ENCODE measurements around the gene CARNS1. TPM values are rescaled to one million over a fixed set of nuclear protein-coding genes. Genes with fewer than 3 reads are reported as not detected.

The CARNS1 gene
- total RNA-seq, 1 donor from 2014 or later: 2.7 TPM

DNA sequence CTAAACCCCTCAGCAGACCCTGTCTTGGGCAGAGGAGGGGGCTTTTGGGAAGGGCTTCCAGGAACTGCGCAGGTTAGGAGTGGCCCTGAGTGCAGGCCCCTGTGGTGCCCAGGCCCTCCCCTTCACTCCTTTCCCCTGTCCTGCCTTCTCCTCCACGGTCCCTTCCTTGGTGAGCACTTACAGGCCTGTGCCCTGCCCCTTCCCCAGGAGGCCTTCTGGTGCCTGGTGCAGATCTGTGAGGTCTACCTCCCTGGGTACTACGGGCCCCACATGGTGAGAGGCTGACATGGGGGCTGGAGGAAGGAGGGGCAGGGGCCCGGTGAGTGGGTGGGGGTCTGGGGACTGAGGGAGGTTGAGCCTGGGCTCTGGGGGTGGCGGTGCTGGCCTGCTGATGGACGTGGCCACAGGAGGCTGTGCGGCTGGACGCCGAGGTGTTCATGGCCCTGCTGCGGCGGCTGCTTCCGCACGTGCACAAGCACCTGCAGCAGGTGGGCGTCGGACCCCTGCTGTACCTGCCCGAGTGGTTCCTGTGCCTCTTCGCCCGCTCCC lies 9.0 kb upstream of the CARNS1 start:
- Histone ChIP-seq H3K9me3 (no peaks in the 10 kb centered on the region), H3K36me3 (no peaks in the 10 kb centered on the region), H3K27me3 (no peaks in the 10 kb centered on the region), H3K27ac (peak overlapping the region; percentile 36), H3K4me1 (peaks cover 25% of the 10 kb centered on the region), H3K4me3 (no peak overlapping the region)
- ATAC-seq (no peak), DNase-seq (no peak)
- intact Hi-C loops (cut with DNase I): loop anchor here (10.0 kb wide), 1 partner anchor 98 kb away; the partner anchor contains the start of genes CDK2AP2 and PITPNM1
- TF ChIP-seq, protein P1, sequence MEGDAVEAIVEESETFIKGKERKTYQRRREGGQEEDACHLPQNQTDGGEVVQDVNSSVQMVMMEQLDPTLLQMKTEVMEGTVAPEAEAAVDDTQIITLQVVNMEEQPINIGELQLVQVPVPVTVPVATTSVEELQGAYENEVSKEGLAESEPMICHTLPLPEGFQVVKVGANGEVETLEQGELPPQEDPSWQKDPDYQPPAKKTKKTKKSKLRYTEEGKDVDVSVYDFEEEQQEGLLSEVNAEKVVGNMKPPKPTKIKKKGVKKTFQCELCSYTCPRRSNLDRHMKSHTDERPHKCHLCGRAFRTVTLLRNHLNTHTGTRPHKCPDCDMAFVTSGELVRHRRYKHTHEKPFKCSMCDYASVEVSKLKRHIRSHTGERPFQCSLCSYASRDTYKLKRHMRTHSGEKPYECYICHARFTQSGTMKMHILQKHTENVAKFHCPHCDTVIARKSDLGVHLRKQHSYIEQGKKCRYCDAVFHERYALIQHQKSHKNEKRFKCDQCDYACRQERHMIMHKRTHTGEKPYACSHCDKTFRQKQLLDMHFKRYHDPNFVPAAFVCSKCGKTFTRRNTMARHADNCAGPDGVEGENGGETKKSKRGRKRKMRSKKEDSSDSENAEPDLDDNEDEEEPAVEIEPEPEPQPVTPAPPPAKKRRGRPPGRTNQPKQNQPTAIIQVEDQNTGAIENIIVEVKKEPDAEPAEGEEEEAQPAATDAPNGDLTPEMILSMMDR (IDR thresholded peaks at IDR 0.05): no peak

DNA sequence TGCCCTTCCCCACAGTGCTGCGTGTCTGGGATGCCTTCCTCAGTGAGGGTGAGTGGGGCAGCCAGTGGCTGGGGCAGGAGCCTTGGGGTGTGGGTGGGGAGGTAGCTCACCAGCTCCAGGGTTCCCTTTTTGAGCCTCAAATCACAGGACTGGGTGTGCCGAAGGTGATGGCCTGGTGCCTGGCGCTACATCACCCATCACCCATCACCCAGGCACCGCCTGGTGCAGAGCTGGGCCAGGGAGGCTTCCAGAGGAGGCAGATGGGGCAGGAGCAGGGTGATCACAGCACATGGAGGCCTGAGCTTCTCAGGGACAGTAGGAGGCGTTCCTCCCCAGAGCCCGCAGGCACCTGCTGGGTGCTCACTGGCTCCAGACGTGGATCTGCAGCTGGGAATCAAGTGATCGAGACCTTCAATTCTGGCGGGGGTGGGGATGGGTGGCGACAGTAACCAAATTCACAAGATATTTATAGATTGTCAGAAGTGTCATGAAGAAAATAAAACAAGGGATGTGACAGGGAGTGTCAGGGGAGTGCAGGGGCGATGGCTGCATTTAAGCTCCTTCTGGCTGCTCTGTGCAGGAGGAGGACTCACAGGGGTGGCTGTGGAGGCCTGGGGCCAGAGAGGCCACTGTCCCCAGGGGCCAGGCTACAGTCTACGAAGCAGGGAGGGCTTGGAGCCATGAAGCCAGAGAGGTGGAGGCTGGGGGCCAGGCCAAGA lies 8.3 kb upstream of the CARNS1 start:
- Histone ChIP-seq H3K27me3 (no peaks in the 10 kb centered on the region), H3K4me3 (no peak overlapping the region), H3K9me3 (no peaks in the 10 kb centered on the region), H3K36me3 (no peaks in the 10 kb centered on the region), H3K4me1 (peaks cover 24% of the 10 kb centered on the region), H3K27ac (peak overlapping the region; percentile 36)
- TF ChIP-seq, protein P1 (IDR thresholded peaks at IDR 0.05): no peak
- intact Hi-C loops (cut with DNase I): loop anchor here (10.0 kb wide), 1 partner anchor 98 kb away; the partner anchor contains the start of genes CDK2AP2 and PITPNM1
- ATAC-seq: no peak
- no peak for DNase-seq

DNA sequence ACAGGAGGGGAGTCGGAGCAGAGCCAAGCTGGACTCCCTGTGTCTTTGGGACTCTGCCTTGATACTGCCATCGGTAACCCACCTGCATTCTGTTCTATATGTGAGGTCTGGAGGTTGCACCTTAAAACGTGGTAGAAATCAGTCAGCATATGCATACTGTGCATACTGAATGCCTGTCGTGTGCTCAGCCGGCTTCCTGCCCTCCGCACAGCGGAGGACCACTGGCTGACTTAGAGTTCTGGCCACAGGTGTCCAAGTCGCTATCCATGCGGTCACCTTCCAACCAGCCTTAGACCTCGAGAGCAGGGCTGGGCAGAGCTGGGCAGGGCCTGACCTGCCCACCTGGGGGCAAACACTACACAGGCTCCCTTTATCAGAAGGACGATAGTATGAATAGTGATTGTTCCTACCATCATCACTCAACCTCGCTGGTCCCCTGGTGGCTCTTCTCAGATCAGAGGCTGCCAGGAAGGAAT lies 7.8 kb upstream of the CARNS1 start:
- no peak overlapping the region for H3K4me3 ChIP-seq

DNA sequence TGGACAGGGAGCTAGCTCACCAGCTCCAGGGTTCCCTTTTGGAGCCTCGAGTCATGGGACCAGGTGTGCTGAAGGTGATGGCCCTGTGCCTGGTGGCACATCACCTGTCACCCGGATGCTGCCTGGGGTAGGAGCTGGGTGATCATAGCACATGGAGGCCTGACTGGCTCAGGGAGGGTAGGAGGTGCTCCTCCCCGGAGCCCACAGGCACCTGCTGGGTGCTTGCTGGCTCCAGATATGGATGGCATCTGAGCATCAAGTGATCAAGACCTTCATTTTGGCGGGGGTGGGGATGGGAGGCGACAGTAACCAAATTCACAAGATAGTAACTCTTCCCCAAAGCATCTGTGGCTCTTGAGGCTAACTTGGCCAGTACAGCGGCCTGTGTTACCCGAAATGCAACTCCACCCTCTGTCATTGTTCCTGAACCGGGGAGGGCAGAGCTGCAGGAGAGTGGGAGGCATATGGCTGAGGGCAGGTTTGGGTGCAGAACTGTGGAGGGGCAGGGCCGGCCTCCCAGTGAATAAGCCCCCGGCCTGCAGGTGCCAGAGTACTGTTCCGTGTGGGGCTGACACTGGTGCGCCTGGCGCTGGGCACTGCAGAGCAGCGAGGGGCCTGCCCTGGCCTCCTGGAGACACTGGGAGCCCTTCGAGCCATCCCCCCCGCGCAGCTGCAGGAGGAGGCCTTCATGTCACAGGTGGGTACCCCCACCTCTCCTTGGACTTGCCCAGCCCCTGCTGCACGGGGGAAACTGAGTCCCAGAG lies 6.9 kb upstream of the CARNS1 start:
- H3K27me3 ChIP-seq: no peaks in the 10 kb centered on the region
- intact Hi-C loops (cut with DNase I): loop anchor here (10.0 kb wide), 1 partner anchor 96 kb away; the partner anchor contains the start of genes CDK2AP2 and PITPNM1
- no peak overlapping the region for H3K4me3 ChIP-seq
- ATAC-seq (no peak), DNase-seq (no peak)
- TF ChIP-seq, protein P1 (IDR thresholded peaks at IDR 0.05): no peak
- H3K9me3 ChIP-seq: no peaks in the 10 kb centered on the region
- no peaks in the 10 kb centered on the region for H3K36me3 ChIP-seq
- peak overlapping the region; percentile 30 for H3K27ac ChIP-seq
- peaks cover 10% of the 10 kb centered on the region for H3K4me1 ChIP-seq

More for the DNA sequence above, 7.8 kb upstream of the CARNS1 start:
- no peaks in the 10 kb centered on the region for H3K9me3 ChIP-seq
- no peaks in the 10 kb centered on the region for H3K27me3 ChIP-seq
- H3K36me3 ChIP-seq: no peaks in the 10 kb centered on the region
- TF ChIP-seq, protein P1 (IDR thresholded peaks at IDR 0.05): no peak
- peaks cover 18% of the 10 kb centered on the region for H3K4me1 ChIP-seq
- H3K27ac ChIP-seq: peak overlapping the region; percentile 30
- intact Hi-C loops (cut with DNase I): loop anchor here (10.0 kb wide), 1 partner anchor 97 kb away; the partner anchor contains the start of genes CDK2AP2 and PITPNM1
- DNase-seq: no peak
- ATAC-seq: no peak

DNA sequence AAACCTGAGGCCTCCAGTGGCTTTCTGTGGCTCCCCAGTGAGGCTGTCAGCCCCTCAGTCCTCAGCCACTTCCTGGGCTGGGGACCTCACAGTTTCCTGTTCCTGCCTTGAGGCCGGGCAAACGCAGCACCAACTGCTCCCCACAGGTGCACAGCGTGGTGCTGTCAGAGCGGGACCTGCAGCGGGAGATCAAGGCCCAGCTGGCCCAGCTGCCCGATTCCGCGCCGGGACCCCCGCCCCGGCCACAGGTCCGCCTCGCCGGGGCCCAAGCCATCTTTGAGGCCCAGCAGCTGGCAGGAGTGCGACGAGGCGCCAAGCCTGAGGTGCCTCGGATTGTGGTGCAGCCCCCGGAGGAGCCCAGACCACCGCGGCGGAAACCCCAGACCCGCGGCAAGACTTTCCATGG lies 6.2 kb upstream of the CARNS1 start:
- TF ChIP-seq, protein P1 (IDR thresholded peaks at IDR 0.05): no peak
- peak overlapping the region; percentile 16 for H3K4me3 ChIP-seq
- peaks cover 10% of the 10 kb centered on the region for H3K4me1 ChIP-seq
- ATAC-seq: peak; percentile 2
- DNase-seq: no peak
- no peaks in the 10 kb centered on the region for H3K9me3 ChIP-seq
- intact Hi-C loops (cut with DNase I): loop anchor here (10.0 kb wide), 1 partner anchor 96 kb away; the partner anchor contains the start of genes CDK2AP2 and PITPNM1
- H3K27me3 ChIP-seq: no peaks in the 10 kb centered on the region
- H3K27ac ChIP-seq: peak overlapping the region; percentile 65
- no peaks in the 10 kb centered on the region for H3K36me3 ChIP-seq
